Activated naive CD8-positive, alpha-beta T cell treated with anti-CD3 and anti-CD28 coated beads, Interleukin-2, amount 50 U/mL, for 16 hours (primary cell): ENCODE results near the gene PUM2.
"Not testable (repeated sequence)": the region's sequence is repeated elsewhere in the genome, so short reads cannot be mapped to it uniquely, and the experiment has no call there.

Experiments
- DNase-seq: peaks from one replicate; pipeline ENCODE4 v3.0.0-alpha.2; 2020; ENCODE audit warnings: low read depth, low spot score

The PUM2 gene

GRCh38 chr2:20369366-20369765, 18.7 kb upstream of the PUM2 start:
- DNase-seq, result no peak

GRCh38 chr2:20368706-20369105, 18.1 kb upstream of the PUM2 start:
- no peak for DNase-seq

- DNase-seq, result not testable (repeated sequence)
Observed at GRCh38 chr2:20367929-20368328, 17.3 kb upstream of the PUM2 start.

GRCh38 chr2:20366672-20367116, 16.1 kb upstream of the PUM2 start:
- DNase-seq, result no peak

- no peak for DNase-seq
Observed at GRCh38 chr2:20365249-20365817, 14.7 kb upstream of the PUM2 start.

DNA sequence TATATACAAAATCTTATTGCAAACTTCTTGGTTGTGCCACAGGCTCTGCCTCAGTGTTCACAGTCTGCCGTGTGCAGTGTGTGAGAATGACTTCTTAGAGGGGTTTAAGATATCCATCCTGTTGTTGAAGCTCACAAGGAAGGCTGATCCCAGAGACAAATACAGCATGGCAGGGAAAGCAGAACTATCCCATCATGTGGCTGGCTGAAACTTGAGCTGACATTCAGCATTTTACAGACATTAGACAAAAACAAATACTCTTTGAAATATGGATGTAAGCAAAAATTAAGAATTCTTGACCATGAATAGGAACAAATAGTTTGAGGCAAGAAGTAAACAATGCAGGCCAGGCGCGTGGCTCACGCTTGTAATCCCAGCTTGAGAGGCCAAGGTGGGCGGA, 12.9 kb upstream of the PUM2 start:
- DNase-seq, result no peak

DNA sequence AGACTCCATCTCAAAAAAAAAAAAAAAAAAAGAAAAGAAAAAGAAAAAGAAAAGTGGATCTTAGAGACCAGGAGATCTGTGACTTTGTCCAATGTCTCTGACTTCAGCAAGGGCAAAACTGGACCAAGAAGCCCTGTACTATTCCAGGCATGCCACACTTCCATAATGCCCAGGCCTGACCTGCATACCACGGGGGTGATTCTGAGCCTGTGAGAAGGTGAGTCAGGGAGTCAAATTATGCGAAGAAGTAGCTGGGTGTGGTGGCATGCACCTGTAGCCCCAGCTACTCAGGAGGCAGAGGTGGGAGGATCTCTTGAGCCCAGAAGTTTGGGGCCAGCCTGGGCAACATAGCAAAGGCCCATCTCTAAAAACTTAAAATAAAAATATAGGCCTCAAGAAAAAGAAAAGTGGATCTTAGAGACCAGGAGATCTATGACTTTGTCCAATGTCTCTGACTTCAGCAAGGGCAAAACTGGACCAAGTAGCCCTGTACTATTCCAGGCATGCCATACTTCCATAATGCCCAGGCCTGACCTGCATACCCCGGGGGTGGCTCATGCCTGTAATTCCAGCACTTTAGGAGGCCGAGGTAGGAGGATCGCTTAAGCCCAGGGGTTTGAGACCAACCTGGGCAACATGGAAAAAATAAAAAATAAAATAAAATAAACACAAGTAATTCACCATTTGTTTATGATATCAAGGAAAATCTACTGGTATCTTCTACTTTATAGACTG, 12.2 kb upstream of the PUM2 start:
- DNase-seq, result no peak

DNA sequence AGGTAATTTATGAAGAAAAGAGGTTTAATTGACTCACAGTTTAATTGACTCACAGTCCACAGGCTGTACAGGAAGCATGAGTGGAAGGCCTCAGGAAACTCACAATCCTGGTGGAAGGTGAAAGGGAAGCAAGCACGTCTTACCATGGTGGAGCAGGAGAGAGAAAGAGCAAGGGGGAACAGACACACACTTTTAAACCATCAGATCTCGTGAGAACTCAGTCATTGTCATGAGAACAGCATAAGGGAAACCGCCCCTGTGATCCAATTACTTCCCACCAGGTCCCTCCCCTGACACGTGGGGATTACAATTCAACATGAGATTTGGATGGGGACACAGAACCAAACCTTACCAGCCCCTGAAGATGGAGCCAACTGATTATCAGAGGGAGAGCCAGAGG, 11.2 kb upstream of the PUM2 start:
- DNase-seq, result no peak

DNA sequence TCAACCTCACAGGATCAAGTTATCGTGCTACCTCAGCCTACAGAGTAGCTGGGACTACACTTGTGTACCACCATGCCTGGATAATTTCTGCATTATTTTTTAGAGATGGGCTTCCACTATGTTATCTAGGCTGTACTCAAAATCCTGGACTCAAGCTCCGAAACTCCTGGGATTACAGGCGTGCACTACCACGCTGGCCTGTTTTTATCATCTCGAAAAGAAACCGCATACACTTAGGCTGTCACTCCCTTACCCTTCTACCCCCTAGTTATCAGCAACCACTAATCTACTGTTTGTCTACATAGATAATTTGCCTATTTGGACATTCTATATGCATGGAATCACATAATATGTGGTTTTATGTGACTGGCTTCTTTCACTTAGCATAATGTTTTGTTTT, 8.5 kb upstream of the PUM2 start:
- no peak for DNase-seq

DNA sequence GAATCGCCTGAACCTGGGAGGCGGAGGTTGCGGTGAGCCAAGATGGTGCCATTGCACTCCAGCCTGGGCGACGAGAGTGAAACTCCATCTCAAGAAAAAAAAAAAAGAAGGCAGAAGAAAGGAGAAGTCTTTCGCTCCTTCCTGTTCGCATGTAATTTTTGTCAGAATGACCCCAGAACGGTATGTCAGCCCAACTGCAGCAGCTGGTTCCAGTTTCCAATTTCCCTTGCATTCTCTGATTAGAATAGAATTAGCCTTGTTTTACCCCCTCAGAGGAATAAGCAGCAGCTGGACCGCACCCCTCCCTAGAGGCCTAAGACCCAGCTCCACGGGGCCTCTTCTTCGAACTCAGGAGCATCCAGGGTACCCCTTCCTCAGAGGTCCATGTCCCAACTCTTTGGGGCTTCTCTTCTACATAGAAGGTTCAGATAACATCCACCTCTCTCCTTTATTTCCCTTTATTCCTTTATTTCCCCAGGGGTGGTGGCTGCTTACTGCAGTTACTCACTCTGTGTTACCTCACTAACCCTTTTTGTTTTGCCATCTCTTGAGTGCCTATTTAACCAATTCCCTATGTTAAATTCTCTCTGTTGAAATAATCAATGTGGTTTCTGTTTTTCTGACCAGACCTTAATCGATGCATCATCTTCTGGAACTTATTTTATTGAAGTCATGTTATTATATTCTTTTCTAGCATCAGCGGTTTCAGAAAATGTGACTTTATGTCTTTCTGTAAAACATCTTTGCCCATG, 7.2 kb upstream of the PUM2 start:
- DNase-seq, result no peak

DNA sequence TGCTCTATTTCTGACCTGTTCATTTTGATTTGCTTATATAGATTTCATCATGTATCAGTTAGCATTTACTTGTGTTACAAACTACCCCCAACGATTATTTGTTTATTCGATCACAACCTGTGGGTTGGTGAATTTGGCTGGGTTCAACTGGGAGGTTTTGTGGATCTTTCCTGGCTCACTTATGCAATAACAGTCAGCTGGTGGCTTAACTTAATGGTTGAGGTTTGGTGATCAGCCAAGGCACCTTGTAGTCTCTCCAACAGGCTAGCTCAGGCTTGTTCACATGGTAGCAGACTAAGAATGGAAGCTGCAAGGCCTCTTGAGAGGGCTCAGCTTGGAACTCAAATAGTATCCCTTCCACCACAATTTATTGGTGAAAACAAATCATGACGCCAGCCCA, 5.4 kb upstream of the PUM2 start:
- no peak for DNase-seq

DNA sequence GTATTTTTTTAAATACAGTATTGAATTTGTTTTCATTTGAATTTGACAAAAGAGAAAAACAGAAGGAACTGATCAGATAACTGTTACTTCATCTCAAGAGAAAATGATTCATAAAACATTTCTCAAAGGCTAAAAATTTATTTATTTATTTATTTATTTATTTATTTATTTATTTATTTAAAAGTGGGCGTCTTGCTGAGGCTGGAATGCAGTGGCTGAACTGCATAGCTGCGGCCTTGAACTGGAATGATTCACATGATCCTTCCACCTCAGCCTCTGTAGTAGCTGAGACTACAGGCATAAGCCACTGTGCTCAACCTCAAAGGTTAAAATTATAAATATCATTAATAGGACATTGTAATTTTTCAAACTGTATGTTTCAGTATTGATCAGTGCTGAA, 4.5 kb upstream of the PUM2 start:
- no peak for DNase-seq

GRCh38 chr2:20353241-20353992, 2.8 kb upstream of the PUM2 start:
- DNase-seq, result no peak

GRCh38 chr2:20352581-20353216, 2.1 kb upstream of the PUM2 start:
- no peak for DNase-seq

DNA sequence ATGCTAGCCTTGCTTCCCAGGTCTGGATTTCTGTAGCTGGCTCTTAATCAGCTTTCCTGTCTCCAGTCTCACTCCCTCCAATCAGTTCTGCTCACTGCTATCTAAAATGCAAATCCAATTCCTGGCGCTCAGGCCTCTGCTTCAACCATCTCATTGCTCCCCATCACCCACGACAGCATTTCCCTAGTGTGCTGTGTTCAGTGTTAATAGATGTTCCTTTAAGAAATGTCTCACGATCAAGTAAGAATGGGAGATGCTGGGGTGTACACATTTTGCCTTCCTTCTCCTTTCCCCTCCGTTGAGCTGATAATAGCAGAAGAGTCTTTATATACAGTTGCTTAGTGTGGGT, 1.6 kb upstream of the PUM2 start:
- DNase-seq, result no peak

DNA sequence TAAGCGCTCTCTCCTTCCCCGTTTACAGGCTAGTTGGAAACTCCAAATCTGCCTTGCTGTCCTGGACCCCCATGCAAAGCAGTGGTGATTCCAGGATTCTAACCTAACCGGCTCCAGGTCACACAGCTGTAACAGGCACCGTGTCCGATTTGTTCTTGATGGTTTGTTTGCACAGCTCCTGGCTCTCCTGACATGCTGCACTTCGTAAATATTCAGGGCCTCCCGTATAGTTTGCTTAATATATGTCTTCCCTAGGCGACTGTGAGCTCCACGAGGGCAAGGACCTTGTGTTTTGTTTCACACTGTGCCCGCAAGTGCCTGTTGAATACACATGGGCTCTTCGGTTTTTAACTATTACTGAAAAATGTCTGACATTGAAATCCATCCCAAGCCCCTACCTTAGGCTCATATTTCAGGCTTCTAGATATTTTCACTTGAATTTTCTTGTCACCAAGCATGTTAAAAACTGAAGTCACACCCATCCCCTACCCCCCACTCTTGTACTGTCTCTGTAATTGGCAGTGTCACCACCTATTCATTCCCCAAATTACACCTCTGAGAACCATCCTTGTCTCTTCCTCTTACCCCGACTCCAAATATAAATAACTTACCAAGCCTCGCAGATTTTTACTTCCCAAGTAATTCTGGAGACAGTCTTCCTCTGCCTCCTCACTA, 1.0 kb upstream of the PUM2 start:
- no peak for DNase-seq

DNA sequence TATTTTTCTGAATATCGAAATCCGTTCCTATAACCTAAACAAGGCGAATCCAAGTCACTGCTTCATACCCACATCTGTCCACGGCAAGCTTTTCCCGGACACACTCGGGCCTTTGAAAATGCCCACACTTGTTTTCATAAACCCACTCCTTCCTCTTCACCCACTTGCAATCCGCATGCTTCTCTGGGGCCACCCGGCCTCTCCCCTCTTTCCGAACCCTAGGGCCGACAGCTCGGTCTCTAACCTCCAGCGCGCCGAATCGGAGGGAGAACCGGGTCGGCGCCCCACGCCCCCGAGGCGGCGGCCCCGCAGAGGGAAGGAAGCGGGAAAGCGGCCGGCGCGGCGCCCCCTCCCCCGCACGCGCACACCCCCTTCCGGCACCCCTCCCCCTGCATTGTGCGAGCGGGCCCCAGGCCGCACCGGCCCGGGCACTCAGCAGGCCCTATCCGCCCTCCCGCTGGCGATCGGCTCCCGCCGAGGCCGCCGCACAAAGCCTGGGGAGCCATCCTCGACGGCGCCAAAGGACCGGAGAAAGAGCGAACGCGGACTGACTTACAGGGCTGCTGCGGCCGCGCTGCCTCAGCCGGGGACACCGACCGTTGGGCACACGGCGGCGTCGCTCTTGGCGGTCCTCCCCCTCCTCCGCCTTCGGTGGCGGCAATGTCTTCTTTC, 467 bp downstream of the PUM2 start:
- DNase-seq, result peak; percentile 14

- no peak for DNase-seq
Observed at GRCh38 chr2:20349513-20349921, 1.1 kb downstream of the PUM2 start.

- DNase-seq, result no peak
Observed at GRCh38 chr2:20348542-20348941, 2.1 kb downstream of the PUM2 start.

DNA sequence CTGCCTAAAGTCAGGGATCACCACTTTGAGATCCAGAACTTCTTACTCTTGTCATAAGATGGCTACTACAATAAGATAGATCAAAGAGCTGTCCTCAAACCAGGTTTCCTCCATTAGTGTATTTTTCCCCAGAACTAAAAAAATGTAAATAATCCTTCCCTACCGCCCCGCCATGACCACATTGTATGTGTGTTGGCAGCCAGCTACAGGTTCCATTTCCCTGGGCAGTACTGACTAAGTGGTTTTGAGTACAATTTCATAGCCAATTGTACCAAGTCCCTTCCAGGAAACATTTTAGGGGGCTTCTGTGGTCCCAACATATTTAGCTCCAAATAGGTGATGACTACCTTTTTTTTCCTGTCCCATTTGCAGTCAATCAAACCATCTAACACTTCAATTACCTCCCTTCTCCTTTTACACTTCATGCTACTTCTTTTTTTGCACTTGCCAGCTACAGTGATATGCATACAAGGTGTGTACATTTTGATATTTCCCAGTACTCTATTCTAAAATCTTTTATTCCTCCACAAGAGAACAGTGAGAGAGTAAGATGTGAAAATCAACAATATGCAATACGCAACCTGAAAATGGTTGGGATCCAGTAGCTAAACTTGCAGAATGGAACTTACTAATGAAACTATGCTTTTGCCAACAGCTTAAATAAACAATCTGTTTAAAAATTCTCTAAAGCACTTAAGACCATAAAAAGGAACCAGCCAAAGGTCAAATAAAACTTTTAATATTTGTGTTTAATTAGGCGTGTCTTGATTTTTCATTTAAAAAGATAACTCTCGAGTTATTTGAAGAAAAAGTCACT, 3.9 kb downstream of the PUM2 start:
- no peak for DNase-seq
